H1 (cell line): Measurements from ENCODE around the gene ZMYM4.

Source experiments
- CTCF ChIP-seq, 3 experiments: IDR thresholded peaks; 1 replicate in 2 of 3; 2 replicates in 1 of 3; pipeline versions ENCODE4 v1.5.1 to v1.6.1; 2011; ENCODE audit warnings: low read length in 3 of 3, mild to moderate bottlenecking in 3 of 3, inconsistent platforms in 2 of 3, low read depth in 1 of 3, moderate library complexity in 1 of 3; ENCODE audit not compliant: insufficient read depth in 1 of 3; ENCODE audit errors: control extremely low read depth in 1 of 3
- EZH2 ChIP-seq: fragments of 200-600 bp; sonication (generic); IDR thresholded peaks from 2 replicates; pipeline ENCODE4 v1.7.1; 2012; ENCODE audit warnings: low read depth, mild to moderate bottlenecking, moderate library complexity, low read length, inconsistent platforms; ENCODE audit not compliant: severe bottlenecking
- HDAC2 ChIP-seq, 2 experiments: fragments of 300-600 bp in 1 of 2; sonication (generic) in 1 of 2; IDR thresholded peaks; 2 replicates each; pipeline ENCODE4 v1.6.1; 2011 to 2012; ENCODE audit warnings: low read depth in 2 of 2, low read length in 2 of 2, mild to moderate bottlenecking in 2 of 2, moderate library complexity in 2 of 2, borderline replicate concordance in 1 of 2, inconsistent platforms in 1 of 2
- MAX ChIP-seq: IDR thresholded peaks from 2 replicates; pipeline ENCODE4 v1.6.1; 2012; ENCODE audit warnings: inconsistent platforms
- POLR2A ChIP-seq, 2 experiments: IDR thresholded peaks; 1 replicate in 1 of 2; 2 replicates in 1 of 2; pipeline ENCODE4 v1.6.1; 2011; ENCODE audit warnings: low read depth in 2 of 2, low read length in 2 of 2, mild to moderate bottlenecking in 2 of 2; ENCODE audit errors: control extremely low read depth in 1 of 2
- POLR2AphosphoS5 ChIP-seq: IDR thresholded peaks from 2 replicates; pipeline ENCODE4 v1.6.1; 2011; ENCODE audit warnings: low read depth, low read length
- RBBP5 ChIP-seq: IDR thresholded peaks from 2 replicates; pipeline ENCODE4 v1.7.1; 2012; ENCODE audit warnings: low read depth, mild to moderate bottlenecking, inconsistent platforms, low read length, moderate library complexity, borderline replicate concordance
- RFX5 ChIP-seq: IDR thresholded peaks from 2 replicates; pipeline ENCODE4 v1.6.1; 2011; ENCODE audit warnings: low read depth, low read length, improper control_type of control experiment, borderline replicate concordance
- SRF ChIP-seq: IDR thresholded peaks from 2 replicates; pipeline ENCODE4 v1.6.1; 2011; ENCODE audit warnings: mild to moderate bottlenecking, low read depth, low read length, moderate library complexity
- YY1 ChIP-seq: IDR thresholded peaks from 2 replicates; pipeline ENCODE4 v1.6.1; 2011; ENCODE audit warnings: low read depth, mild to moderate bottlenecking, low read length

- TF ChIP-seq SRF (no peak), YY1 (no peak), HDAC2 (IDR thresholded peaks at IDR 0.05; ENCODE audit: borderline replicate concordance in 1 of 2, low read depth in 2 of 2, low read length in 2 of 2) (no peak), CTCF (IDR thresholded peaks at IDR 0.05; ENCODE audit: control extremely low read depth in 1 of 3, insufficient read depth in 1 of 3, low read depth in 1 of 3, low read length in 3 of 3) (no peak), POLR2AphosphoS5 (no peak), MAX (no peak), RFX5 (no peak), POLR2A (IDR thresholded peaks at IDR 0.05; ENCODE audit: control extremely low read depth in 1 of 2, low read depth in 2 of 2, low read length in 2 of 2) (no peak), EZH2 (no peak), RBBP5 (no peak)
Observed at GRCh38 chr1:35364741-35365140, 96.2 kb downstream of the ZMYM4 start.
